ENCODE measurements around the gene OR8A1. TPM values are rescaled to one million over a fixed set of nuclear protein-coding genes. Genes with fewer than 3 reads are reported as not detected.

The OR8A1 gene
- polyA plus RNA-seq, 1 experiment = not detected

- no peak for TF ChIP-seq CTCF (IDR thresholded peaks at IDR 0.05; ENCODE audit: insufficient read depth, low read depth, low read length)
- no peak for DNase-seq (ENCODE audit: low read depth)
- H3K27me3 ChIP-seq (ENCODE audit: control insufficient read depth, insufficient read depth, low read length) = no peaks in the 10 kb centered on the region
- no peak overlapping the region for H3K4me3 ChIP-seq (ENCODE audit: low read depth, low read length)
- no peaks in the 10 kb centered on the region for H3K36me3 ChIP-seq (ENCODE audit: control insufficient read depth, insufficient read depth, low read length)
- POLR2A ChIA-PET = no interaction called here
- CTCF ChIA-PET = no interaction called here
These were observed 9.0 kb downstream of the OR8A1 start for GRCh38 chr11:124578761-124579160.

- Histone ChIP-seq H3K36me3 (ENCODE audit: control insufficient read depth, insufficient read depth, low read length) (no peaks in the 10 kb centered on the region), H3K4me3 (ENCODE audit: low read depth, low read length) (no peak overlapping the region), H3K27me3 (ENCODE audit: control insufficient read depth, insufficient read depth, low read length) (no peaks in the 10 kb centered on the region)
- POLR2A ChIA-PET = no interaction called here
- TF ChIP-seq CTCF (IDR thresholded peaks at IDR 0.05; ENCODE audit: insufficient read depth, low read depth, low read length) = no peak
- CTCF ChIA-PET = interaction anchor here (1.7 kb wide), 1 partner anchor 180 kb away, joined by 6 read pairs; no protein-coding TSS in a partner anchor
- DNase-seq (ENCODE audit: low read depth) = no peak
These were observed 12.0 kb downstream of the OR8A1 start for GRCh38 chr11:124581817-124582216.

GRCh38 chr11:124582565-124582964 lies 12.8 kb downstream of the OR8A1 start:
- no peak for TF ChIP-seq CTCF (IDR thresholded peaks at IDR 0.05; ENCODE audit: insufficient read depth, low read depth, low read length)
- POLR2A ChIA-PET = no interaction called here
- CTCF ChIA-PET = interaction anchor here (1.7 kb wide), 1 partner anchor 180 kb away, joined by 6 read pairs; no protein-coding TSS in a partner anchor
- Histone ChIP-seq H3K27me3 (ENCODE audit: control insufficient read depth, insufficient read depth, low read length) (no peaks in the 10 kb centered on the region), H3K36me3 (ENCODE audit: control insufficient read depth, insufficient read depth, low read length) (no peaks in the 10 kb centered on the region), H3K4me3 (ENCODE audit: low read depth, low read length) (no peak overlapping the region)
- DNase-seq (ENCODE audit: low read depth) = no peak

GRCh38 chr11:124583781-124584180 lies 14.0 kb downstream of the OR8A1 start:
- Histone ChIP-seq H3K4me3 (ENCODE audit: low read depth, low read length) (no peak overlapping the region), H3K36me3 (ENCODE audit: control insufficient read depth, insufficient read depth, low read length) (no peaks in the 10 kb centered on the region), H3K27me3 (ENCODE audit: control insufficient read depth, insufficient read depth, low read length) (no peaks in the 10 kb centered on the region)
- ChIA-PET POLR2A (no interaction called here), CTCF (interaction anchor here (0.9 to 2.3 kb wide), 5 partner anchors 46 to 512 kb away, joined by 3 to 8 read pairs (median 6); no protein-coding TSS in a partner anchor)
- TF ChIP-seq CTCF (IDR thresholded peaks at IDR 0.05; ENCODE audit: insufficient read depth, low read depth, low read length) = no peak
- DNase-seq (ENCODE audit: low read depth) = no peak

- Histone ChIP-seq H3K27me3 (ENCODE audit: control insufficient read depth, insufficient read depth, low read length) (no peaks in the 10 kb centered on the region), H3K4me3 (ENCODE audit: low read depth, low read length) (no peak overlapping the region), H3K36me3 (ENCODE audit: control insufficient read depth, insufficient read depth, low read length) (no peaks in the 10 kb centered on the region)
- ChIA-PET CTCF (interaction anchor here (1.1 to 2.3 kb wide), 8 partner anchors 8 to 515 kb away, joined by 3 to 15 read pairs (median 8); no protein-coding TSS in a partner anchor), POLR2A (no interaction called here)
- TF ChIP-seq CTCF (IDR thresholded peaks at IDR 0.05; ENCODE audit: insufficient read depth, low read depth, low read length) = no peak
- DNase-seq (ENCODE audit: low read depth) = no peak
These were observed 15.0 kb downstream of the OR8A1 start for GRCh38 chr11:124584681-124585372.
